Measurements from ENCODE around the gene APOA4.

The APOA4 gene

GRCh38 chr11:116865696-116866095 is 42.6 kb upstream of the APOA4 start:
- no peak for TF ChIP-seq CTCF (conservative IDR thresholded peaks at IDR 0.05)
- no peak overlapping the region for H3K27ac ChIP-seq

- TF ChIP-seq CTCF (conservative IDR thresholded peaks at IDR 0.05): no peak
- H3K27ac ChIP-seq: no peak overlapping the region
These were observed 41.4 kb upstream of the APOA4 start for GRCh38 chr11:116864531-116864930.

- H3K27ac ChIP-seq: no peak overlapping the region
- no peak for TF ChIP-seq CTCF (conservative IDR thresholded peaks at IDR 0.05)
These were observed 39.8 kb upstream of the APOA4 start for GRCh38 chr11:116862951-116863350.

- TF ChIP-seq CTCF (conservative IDR thresholded peaks at IDR 0.05): no peak
These were observed 39.1 kb upstream of the APOA4 start for GRCh38 chr11:116862185-116862584.

GRCh38 chr11:116861539-116861938 is 38.4 kb upstream of the APOA4 start:
- TF ChIP-seq CTCF (conservative IDR thresholded peaks at IDR 0.05): no peak
- no peak overlapping the region for H3K27ac ChIP-seq

More at GRCh38 chr11:116862185-116862584, 39.1 kb upstream of the APOA4 start:
- no peak overlapping the region for H3K27ac ChIP-seq

- no peak for TF ChIP-seq CTCF (conservative IDR thresholded peaks at IDR 0.05)
- H3K27ac ChIP-seq: no peak overlapping the region
These were observed 37.2 kb upstream of the APOA4 start for GRCh38 chr11:116860303-116860702.

- no peak for TF ChIP-seq CTCF (conservative IDR thresholded peaks at IDR 0.05)
- H3K27ac ChIP-seq: no peak overlapping the region
These were observed 36.1 kb upstream of the APOA4 start for GRCh38 chr11:116859175-116859574.

- no peak overlapping the region for H3K27ac ChIP-seq
- TF ChIP-seq CTCF (conservative IDR thresholded peaks at IDR 0.05): no peak
These were observed 34.8 kb upstream of the APOA4 start for GRCh38 chr11:116857936-116858335.
